Activated B cell treated with CpG ODN at 0.5 μM for 24 hours (primary cell): ENCODE results near the gene IL1B. TPM values are rescaled to one million over a fixed set of nuclear protein-coding genes. Genes with fewer than 3 reads are reported as not detected.

Experiments
- ATAC-seq: fragments of 200-7000 bp; cut with Tn5 transposase; one replicate; pipeline ENCODE4 v1.10.0; 2021; ENCODE audit warnings: low read depth, mild to moderate bottlenecking, moderate library complexity
- CTCF ChIA-PET: fragments of 350-600 bp; sonication (Branson Sonifier 250); formaldehyde crosslinking; loops from one replicate; lab custom pipeline; 2021; ENCODE audit warnings: antibody characterized with exemption; lab: Charles Lee
- POLR2A ChIA-PET: fragments of 350-600 bp; sonication (Branson Sonifier 250); formaldehyde crosslinking; loops from one replicate; lab custom pipeline; 2021; ENCODE audit warnings: antibody characterized with exemption; lab: Charles Lee
- DNase-seq: peaks from one replicate; pipeline ENCODE4 v3.0.0; 2022
- H3K27ac Mint-ChIP-seq: one replicate; pipeline ENCODE4 v1.8.0; 2020; ENCODE audit warnings: mixed read lengths
- H3K27me3 Mint-ChIP-seq: one replicate; pipeline ENCODE4 v1.8.0; 2021; ENCODE audit warnings: mixed read lengths
- H3K36me3 Mint-ChIP-seq: one replicate; pipeline ENCODE4 v1.8.0; 2021; ENCODE audit warnings: low read depth, mixed read lengths
- H3K4me1 Mint-ChIP-seq: one replicate; pipeline ENCODE4 v1.8.0; 2021; ENCODE audit warnings: mixed read lengths
- H3K4me3 Mint-ChIP-seq: one replicate; pipeline ENCODE4 v1.8.0; 2020; ENCODE audit warnings: mild to moderate bottlenecking, mixed read lengths
- H3K9me3 Mint-ChIP-seq: one replicate; pipeline ENCODE4 v1.8.0; 2020; ENCODE audit warnings: mixed read lengths
- intact Hi-C: fragments of 100-400 bp; cut with micrococcal nuclease; formaldehyde crosslinking; loops from one replicate; pipeline ENCODE4 v1.15.1; 2024
- total RNA-seq: library from RNA; stranded (reverse); gene quantifications from 2 replicates; pipeline ENCODE4 v1.2.3, GENCODE V29; 2022
- TF ChIP-seq, protein P1 (sequence below): fragments of 200-600 bp; IDR thresholded peaks from one replicate; pipeline ENCODE4 v1.8.0; 2022; ENCODE audit warnings: antibody characterized with exemption, mild to moderate bottlenecking

The IL1B gene
- total RNA-seq, 1 donor from 2014 or later, result 0.53 TPM

DNA sequence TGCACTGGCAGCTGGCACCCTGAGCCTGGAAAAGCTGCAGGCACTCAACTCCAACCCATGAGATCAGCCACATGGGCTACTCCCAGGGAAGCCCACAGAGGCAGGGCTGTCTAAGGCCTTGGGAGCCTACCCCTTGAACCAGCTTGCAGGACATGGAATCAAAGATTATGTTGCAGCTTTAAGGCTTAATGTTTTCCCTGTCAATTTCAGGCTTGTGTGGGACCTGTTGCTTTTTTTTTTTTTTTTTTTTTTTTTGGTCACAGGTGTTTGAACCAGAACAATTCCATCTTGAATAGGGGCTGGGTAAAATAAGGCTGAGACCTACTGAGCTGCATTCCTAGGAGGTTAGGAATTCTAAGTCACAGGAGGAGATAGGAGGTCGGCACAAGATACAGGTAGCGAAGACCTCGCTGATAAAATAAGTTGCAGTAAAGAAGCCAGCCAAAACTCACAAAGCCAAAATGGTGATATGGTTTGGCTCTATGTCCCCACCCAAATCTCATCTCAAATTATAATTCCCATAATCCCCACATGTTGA is 44.8 kb downstream of the IL1B start:
- CTCF ChIA-PET, result no interaction called here
- Mint-ChIP-seq H3K27ac (no peak overlapping the region), H3K27me3 (no peaks in the 10 kb centered on the region), H3K36me3 (no peaks in the 10 kb centered on the region), H3K9me3 (no peaks in the 10 kb centered on the region), H3K4me1 (peaks cover 22% of the 10 kb centered on the region), H3K4me3 (no peak overlapping the region)
- TF ChIP-seq, protein P1, sequence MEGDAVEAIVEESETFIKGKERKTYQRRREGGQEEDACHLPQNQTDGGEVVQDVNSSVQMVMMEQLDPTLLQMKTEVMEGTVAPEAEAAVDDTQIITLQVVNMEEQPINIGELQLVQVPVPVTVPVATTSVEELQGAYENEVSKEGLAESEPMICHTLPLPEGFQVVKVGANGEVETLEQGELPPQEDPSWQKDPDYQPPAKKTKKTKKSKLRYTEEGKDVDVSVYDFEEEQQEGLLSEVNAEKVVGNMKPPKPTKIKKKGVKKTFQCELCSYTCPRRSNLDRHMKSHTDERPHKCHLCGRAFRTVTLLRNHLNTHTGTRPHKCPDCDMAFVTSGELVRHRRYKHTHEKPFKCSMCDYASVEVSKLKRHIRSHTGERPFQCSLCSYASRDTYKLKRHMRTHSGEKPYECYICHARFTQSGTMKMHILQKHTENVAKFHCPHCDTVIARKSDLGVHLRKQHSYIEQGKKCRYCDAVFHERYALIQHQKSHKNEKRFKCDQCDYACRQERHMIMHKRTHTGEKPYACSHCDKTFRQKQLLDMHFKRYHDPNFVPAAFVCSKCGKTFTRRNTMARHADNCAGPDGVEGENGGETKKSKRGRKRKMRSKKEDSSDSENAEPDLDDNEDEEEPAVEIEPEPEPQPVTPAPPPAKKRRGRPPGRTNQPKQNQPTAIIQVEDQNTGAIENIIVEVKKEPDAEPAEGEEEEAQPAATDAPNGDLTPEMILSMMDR, result no peak
- POLR2A ChIA-PET, result interaction anchor here (0.7 kb wide), 1 partner anchor 30 kb away, joined by 11 read pairs; no protein-coding TSS in a partner anchor
- intact Hi-C loops, result no loop called here
- ATAC-seq (no peak), DNase-seq (no peak)

DNA sequence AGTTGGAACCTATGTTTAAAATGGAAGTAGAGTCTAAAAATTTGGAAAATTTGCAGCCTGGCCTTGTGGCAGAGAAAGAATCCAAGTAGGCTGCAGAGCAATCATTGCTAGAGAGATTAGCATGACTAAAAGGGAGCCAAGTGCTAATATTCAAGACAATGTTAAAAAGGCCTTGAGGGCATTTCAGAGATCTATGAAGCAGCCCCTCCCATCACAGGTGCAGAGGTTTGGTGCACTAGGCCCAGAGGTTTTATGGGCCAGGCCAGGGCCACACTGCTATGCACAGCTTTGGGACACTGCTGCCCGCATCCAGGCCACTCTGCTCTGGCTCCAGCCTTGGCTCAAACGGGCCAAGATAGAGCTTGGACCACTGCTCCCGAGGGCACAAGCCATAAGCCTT is 45.6 kb downstream of the IL1B start:
- Mint-ChIP-seq H3K27me3 (no peaks in the 10 kb centered on the region), H3K4me1 (peaks cover 22% of the 10 kb centered on the region), H3K36me3 (no peaks in the 10 kb centered on the region), H3K4me3 (no peak overlapping the region), H3K27ac (no peak overlapping the region), H3K9me3 (no peaks in the 10 kb centered on the region)
- TF ChIP-seq, protein P1, result no peak
- no peak for DNase-seq
- ChIA-PET POLR2A (no interaction called here), CTCF (no interaction called here)
- intact Hi-C loops, result no loop called here
- ATAC-seq, result no peak

DNA sequence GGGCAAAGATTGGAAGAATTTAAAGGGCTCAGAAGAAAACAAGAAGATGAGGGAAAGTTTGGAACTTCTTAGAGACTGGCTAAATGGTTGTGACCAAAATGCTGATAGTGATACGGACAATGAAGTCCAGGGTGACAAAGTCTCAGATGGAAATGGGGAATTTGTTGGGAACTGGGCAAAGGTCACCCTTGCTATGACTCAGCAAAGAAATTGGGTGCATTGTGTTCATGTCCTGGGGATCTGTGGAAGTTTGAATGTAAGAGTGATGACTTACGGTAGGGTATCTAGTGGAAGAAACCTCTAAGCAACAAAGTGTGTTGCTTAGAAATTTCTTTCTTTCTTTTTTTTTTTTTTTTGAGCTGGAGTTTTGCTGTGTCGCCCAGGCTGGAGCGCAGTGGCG is 46.3 kb downstream of the IL1B start:
- Mint-ChIP-seq H3K9me3 (no peaks in the 10 kb centered on the region), H3K4me1 (peaks cover 19% of the 10 kb centered on the region), H3K27me3 (no peaks in the 10 kb centered on the region), H3K27ac (no peak overlapping the region), H3K4me3 (no peak overlapping the region), H3K36me3 (no peaks in the 10 kb centered on the region)
- DNase-seq (no peak), ATAC-seq (no peak)
- intact Hi-C loops, result no loop called here
- TF ChIP-seq, protein P1, result no peak
- CTCF ChIA-PET, result interaction anchor here (0.6 kb wide), 1 partner anchor 28 kb away, joined by 4 read pairs; no protein-coding TSS in a partner anchor
- POLR2A ChIA-PET, result interaction anchor here (0.6 kb wide), 1 partner anchor 22 kb away, joined by 3 read pairs; no protein-coding TSS in a partner anchor

DNA sequence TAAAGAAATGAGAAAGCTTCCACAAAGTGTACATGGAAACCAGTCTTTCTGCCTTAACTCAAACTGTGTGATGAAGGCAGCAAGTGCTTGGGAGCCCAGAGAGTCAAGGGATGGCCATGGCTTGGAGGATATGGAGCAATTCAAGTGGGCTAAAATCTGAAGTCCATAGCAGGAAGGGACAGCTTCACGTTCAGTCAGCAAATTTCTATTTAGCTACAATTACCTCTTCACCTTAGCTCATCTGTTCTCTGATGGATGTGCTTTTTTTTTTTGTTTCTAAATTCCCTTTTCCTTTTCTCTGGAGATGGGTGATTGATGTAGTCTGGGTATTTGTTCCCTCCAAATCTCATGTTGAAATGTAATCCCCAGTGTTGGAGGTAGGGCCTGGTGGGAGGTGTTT is 47.4 kb downstream of the IL1B start:
- H3K4me3 Mint-ChIP-seq, result no peak overlapping the region
- no peaks in the 10 kb centered on the region for H3K9me3 Mint-ChIP-seq
- POLR2A ChIA-PET, result no interaction called here
- TF ChIP-seq, protein P1, result no peak
- intact Hi-C loops, result no loop called here
- no peak overlapping the region for H3K27ac Mint-ChIP-seq
- H3K27me3 Mint-ChIP-seq, result no peaks in the 10 kb centered on the region
- no peaks in the 10 kb centered on the region for H3K36me3 Mint-ChIP-seq
- CTCF ChIA-PET, result no interaction called here
- no peak for ATAC-seq
- DNase-seq, result no peak
- peaks cover 20% of the 10 kb centered on the region for H3K4me1 Mint-ChIP-seq

DNA sequence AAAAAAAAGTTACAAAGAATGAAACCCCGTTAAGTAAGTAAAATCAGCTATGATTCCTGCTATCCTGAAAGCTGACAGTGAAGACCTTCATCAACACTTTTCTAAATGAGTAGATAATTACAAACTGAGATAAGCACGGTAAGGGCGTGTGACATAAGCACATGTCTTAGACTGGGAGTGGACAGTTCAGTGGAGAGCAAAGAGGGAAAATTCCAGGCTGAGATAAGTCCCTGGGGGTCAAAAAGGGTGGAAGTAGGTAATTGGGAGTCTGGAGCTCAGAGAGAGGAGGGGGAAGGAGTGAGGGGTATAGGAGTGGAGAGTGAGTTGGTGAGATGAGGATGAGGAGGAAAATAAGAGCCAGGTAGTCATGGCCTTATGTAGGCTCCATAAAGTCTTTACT is 47.9 kb downstream of the IL1B start:
- no peaks in the 10 kb centered on the region for H3K36me3 Mint-ChIP-seq
- ATAC-seq (no peak), DNase-seq (no peak)
- no peak overlapping the region for H3K4me3 Mint-ChIP-seq
- no peak overlapping the region for H3K27ac Mint-ChIP-seq
- peaks cover 20% of the 10 kb centered on the region for H3K4me1 Mint-ChIP-seq
- H3K9me3 Mint-ChIP-seq, result no peaks in the 10 kb centered on the region
- intact Hi-C loops, result no loop called here
- no peaks in the 10 kb centered on the region for H3K27me3 Mint-ChIP-seq
- ChIA-PET CTCF (no interaction called here), POLR2A (no interaction called here)
- TF ChIP-seq, protein P1, result no peak
